Cardiac muscle cell (in vitro differentiated cells and primary cell): ENCODE results near the gene PHLPP1. TPM values are rescaled to one million over a fixed set of nuclear protein-coding genes. Genes with fewer than 3 reads are reported as not detected.

Experiments used
- DNase-seq, 2 donors: peaks; one replicate each; pipeline versions ENCODE4 v3.0.0 to v3.0.0-alpha.2; 2010 to 2017; ENCODE audit warnings: low read depth in 1 of 2, low spot score in 1 of 2
- H3K27ac ChIP-seq: fragments of 200-600 bp; sonication (generic); 2 replicates; pipeline ENCODE4 v1.5.1; 2016
- H3K27me3 ChIP-seq: fragments of 200-600 bp; sonication (generic); 2 replicates; pipeline ENCODE4 v1.6.0; 2016; ENCODE audit warnings: control low read depth
- H3K36me3 ChIP-seq: fragments of 200-600 bp; sonication (generic); 2 replicates; pipeline ENCODE4 v1.5.1; 2016; ENCODE audit warnings: control low read depth
- H3K4me1 ChIP-seq: fragments of 200-600 bp; sonication (generic); 2 replicates; pipeline ENCODE4 v1.8.1; 2017; ENCODE audit warnings: low read depth, mild to moderate bottlenecking, mixed run types
- H3K4me3 ChIP-seq: fragments of 200-600 bp; sonication (generic); 2 replicates; pipeline ENCODE4 v1.5.1; 2016; ENCODE audit warnings: mild to moderate bottlenecking
- H3K9me3 ChIP-seq: fragments of 200-600 bp; sonication (generic); 2 replicates; pipeline ENCODE4 v1.5.1; 2017; ENCODE audit warnings: low read depth, mild to moderate bottlenecking, control low read depth
- polyA plus RNA-seq: library from polyadenylated mRNA; unstranded; fragments of >200 nt; fragmentation: Nextera tagmentation; extraction: Ambion mirVana; gene quantifications from 2 replicates; pipeline ENCODE4 v1.2.1, GENCODE V29; 2016
- total RNA-seq: library from RNA; depleted of rRNA; stranded (reverse); fragments of >200 nt; gene quantifications from 2 replicates; pipeline ENCODE4 v1.2.3, GENCODE V29; 2016
- TF ChIP-seq, protein P1 (sequence below): IDR thresholded peaks from 2 replicates; pipeline ENCODE4 v1.5.1; 2012; ENCODE audit warnings: low read depth, mild to moderate bottlenecking, low read length

Gene PHLPP1
- total and polyA plus RNA-seq, 2 experiments from 2014 or later, result 6.3 to 25.8 TPM

DNA sequence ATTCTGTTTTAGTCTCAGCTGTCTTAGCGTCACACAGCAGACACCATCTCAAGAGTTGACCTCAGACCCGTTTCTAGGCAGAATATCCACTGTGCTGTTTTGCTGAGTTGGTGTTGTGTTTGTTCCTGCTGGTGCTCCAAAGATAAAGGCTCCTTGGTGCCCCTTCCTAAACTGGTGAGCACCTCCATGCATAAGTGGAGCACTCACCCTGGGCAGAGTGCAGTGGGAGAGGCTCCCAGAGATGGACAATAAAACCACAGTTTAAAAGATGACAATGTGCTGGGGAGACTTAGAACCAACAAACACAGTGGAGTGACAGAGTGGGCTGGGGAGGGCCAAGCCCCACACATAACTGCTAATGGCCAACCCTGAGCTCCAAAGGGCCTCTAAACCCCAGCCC lies 271.1 kb downstream of the PHLPP1 start:
- H3K27me3 ChIP-seq, result no peaks in the 10 kb centered on the region
- H3K9me3 ChIP-seq, result no peaks in the 10 kb centered on the region
- H3K36me3 ChIP-seq, result no peaks in the 10 kb centered on the region
- H3K4me1 ChIP-seq, result no peaks in the 10 kb centered on the region
- H3K4me3 ChIP-seq, result no peak overlapping the region
- DNase-seq, result no peak
- TF ChIP-seq, protein P1, sequence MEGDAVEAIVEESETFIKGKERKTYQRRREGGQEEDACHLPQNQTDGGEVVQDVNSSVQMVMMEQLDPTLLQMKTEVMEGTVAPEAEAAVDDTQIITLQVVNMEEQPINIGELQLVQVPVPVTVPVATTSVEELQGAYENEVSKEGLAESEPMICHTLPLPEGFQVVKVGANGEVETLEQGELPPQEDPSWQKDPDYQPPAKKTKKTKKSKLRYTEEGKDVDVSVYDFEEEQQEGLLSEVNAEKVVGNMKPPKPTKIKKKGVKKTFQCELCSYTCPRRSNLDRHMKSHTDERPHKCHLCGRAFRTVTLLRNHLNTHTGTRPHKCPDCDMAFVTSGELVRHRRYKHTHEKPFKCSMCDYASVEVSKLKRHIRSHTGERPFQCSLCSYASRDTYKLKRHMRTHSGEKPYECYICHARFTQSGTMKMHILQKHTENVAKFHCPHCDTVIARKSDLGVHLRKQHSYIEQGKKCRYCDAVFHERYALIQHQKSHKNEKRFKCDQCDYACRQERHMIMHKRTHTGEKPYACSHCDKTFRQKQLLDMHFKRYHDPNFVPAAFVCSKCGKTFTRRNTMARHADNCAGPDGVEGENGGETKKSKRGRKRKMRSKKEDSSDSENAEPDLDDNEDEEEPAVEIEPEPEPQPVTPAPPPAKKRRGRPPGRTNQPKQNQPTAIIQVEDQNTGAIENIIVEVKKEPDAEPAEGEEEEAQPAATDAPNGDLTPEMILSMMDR, result no peak
- no peak overlapping the region for H3K27ac ChIP-seq

DNA sequence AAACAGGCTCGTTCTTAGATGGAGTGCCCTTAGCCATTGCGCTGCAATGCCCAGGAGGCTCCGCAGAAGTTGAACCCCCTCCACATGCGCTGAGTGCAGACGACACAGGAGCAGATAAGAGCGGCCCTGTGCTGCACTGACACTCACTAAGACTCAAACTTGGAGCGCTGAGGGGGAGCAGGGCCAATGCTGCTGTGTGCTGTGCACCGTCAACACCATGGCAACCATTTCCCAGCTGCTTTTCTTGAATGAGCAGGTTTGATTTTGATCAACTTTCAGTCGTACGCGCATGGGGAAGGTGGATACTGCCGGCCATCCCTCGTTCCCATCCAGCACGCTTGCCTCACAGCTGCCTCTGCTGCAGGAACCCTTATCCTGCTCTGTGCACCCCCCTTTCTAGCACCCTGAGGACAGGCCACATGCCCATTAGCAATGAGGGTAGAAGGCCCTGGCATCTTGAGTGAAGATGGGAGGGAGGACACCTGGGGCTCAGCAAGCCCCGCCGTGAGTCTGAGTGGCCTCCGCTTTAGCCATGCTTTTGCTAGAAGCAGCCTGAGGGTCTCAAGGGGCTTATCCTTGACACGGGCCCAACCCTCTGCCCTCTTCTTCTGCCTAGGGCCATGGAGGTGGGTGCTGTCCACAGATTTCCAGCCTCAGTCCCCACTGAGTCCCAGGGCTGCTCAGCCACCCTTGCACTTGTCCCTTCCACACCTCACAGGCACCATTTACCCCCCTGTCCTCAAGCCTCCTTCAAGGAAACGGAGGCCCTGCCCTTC lies 271.9 kb downstream of the PHLPP1 start:
- TF ChIP-seq, protein P1, result no peak
- Histone ChIP-seq H3K27me3 (no peaks in the 10 kb centered on the region), H3K36me3 (no peaks in the 10 kb centered on the region), H3K27ac (no peak overlapping the region), H3K4me1 (no peaks in the 10 kb centered on the region), H3K9me3 (no peaks in the 10 kb centered on the region), H3K4me3 (no peak overlapping the region)
- DNase-seq, result no peak

DNA sequence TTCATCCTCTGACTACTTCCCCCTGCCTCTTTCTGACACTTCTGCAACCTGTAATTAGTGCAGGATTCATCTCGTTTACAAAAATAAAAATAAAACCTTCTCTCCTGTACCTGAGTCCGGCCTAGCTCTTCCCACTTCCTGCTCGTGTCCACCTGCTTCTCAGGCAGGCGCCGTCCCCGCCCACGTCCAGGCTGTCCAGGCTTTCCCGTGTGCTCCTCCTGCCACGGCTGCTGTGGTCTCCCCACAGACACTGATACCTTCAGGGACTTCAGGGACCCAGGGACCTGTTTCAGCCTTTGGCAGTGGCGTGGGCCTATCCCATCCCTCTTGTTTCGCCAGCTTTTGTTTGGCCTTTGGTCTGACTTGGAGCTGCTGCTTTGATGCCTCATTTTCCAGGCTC lies 272.5 kb downstream of the PHLPP1 start:
- no peak for DNase-seq
- no peaks in the 10 kb centered on the region for H3K27me3 ChIP-seq
- no peaks in the 10 kb centered on the region for H3K4me1 ChIP-seq
- no peaks in the 10 kb centered on the region for H3K36me3 ChIP-seq
- no peaks in the 10 kb centered on the region for H3K9me3 ChIP-seq
- no peak overlapping the region for H3K27ac ChIP-seq
- TF ChIP-seq, protein P1, result no peak
- H3K4me3 ChIP-seq, result no peak overlapping the region

DNA sequence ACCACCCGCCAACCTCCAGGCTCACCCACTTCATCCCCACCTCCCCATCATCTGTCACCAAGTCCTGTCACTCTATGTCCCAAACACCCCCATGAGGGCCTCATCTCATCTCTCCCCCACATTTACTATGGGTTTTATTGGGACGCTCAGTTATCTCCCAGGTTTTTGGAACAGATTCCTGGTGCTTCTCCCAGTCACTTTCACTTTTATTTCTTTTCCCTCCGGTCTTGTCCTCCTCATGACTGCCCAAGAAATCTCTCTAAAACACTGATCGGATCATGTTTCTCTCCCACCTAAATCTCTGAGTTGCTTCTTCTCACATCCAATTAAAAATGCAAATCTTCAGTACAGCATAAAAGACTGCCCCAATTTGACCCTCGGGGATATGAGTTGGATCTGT lies 273.1 kb downstream of the PHLPP1 start:
- Histone ChIP-seq H3K4me3 (no peak overlapping the region), H3K27me3 (no peaks in the 10 kb centered on the region), H3K36me3 (no peaks in the 10 kb centered on the region), H3K4me1 (no peaks in the 10 kb centered on the region), H3K9me3 (no peaks in the 10 kb centered on the region), H3K27ac (no peak overlapping the region)
- TF ChIP-seq, protein P1, result no peak
- peak in 1 of 2 donors; percentile 6 for DNase-seq

DNA sequence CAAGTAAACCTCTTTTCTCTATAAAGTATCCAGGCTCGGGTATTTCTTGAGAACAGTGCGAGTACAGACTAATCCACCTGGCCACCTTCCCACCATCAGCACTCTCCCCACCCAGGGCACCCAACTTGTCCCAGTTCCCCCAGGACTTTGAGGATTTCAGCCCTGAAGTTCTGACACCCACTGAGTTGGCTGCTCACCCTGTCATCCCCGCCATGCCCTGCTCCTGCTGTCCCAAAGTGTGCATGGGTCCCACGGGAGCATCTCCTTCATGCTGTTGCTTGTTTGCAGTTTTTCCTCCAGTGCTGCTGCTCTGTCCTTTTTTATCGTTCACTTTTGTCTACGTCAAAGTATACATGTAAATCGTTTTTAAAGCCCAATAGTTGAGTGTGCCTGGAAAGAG lies 273.9 kb downstream of the PHLPP1 start:
- DNase-seq, result no peak
- no peak overlapping the region for H3K27ac ChIP-seq
- TF ChIP-seq, protein P1, result no peak
- no peaks in the 10 kb centered on the region for H3K4me1 ChIP-seq
- no peaks in the 10 kb centered on the region for H3K27me3 ChIP-seq
- no peaks in the 10 kb centered on the region for H3K36me3 ChIP-seq
- H3K4me3 ChIP-seq, result no peak overlapping the region
- H3K9me3 ChIP-seq, result no peaks in the 10 kb centered on the region
